GM19099 (cell line): ENCODE data around the gene SOX14.

Experiments used
- POLR2A ChIP-seq: IDR thresholded peaks from 3 replicates; pipeline ENCODE4 v1.6.1; 2011; ENCODE audit warnings: low read depth; ENCODE audit not compliant: insufficient read length; ENCODE audit errors: extremely low read depth

SOX14 gene

DNA sequence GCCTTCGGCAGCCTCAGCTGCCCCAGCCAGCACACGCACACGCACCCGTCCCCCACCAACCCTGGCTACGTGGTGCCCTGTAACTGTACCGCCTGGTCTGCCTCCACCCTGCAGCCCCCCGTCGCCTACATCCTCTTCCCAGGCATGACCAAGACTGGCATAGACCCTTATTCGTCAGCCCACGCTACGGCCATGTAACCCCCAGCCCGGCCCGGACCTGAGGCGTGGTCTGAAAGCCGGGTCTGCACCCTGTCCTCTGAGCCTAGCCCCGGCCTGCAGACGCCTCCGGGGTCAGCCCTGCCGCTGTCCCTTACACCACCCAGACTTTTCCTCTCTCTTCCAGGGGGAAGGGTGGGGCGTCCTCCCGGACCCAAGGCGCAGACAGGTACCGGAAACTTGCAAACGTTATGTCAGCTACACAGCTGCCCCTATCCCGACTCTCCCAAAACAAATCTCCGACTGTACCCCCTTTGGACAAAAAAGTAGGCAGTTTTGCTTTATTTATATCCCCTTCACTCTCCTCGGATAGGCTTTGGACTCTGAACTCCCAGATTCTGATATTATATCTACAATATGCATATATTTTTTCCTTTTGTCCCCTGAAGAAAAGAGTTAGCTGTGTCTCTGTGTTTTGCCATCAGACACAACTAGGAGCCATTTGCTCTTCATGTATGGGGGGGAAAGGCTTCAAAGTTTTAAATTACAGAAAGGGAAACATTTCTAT lies 1.4 kb downstream of the SOX14 start:
- no peak for TF ChIP-seq POLR2A

DNA sequence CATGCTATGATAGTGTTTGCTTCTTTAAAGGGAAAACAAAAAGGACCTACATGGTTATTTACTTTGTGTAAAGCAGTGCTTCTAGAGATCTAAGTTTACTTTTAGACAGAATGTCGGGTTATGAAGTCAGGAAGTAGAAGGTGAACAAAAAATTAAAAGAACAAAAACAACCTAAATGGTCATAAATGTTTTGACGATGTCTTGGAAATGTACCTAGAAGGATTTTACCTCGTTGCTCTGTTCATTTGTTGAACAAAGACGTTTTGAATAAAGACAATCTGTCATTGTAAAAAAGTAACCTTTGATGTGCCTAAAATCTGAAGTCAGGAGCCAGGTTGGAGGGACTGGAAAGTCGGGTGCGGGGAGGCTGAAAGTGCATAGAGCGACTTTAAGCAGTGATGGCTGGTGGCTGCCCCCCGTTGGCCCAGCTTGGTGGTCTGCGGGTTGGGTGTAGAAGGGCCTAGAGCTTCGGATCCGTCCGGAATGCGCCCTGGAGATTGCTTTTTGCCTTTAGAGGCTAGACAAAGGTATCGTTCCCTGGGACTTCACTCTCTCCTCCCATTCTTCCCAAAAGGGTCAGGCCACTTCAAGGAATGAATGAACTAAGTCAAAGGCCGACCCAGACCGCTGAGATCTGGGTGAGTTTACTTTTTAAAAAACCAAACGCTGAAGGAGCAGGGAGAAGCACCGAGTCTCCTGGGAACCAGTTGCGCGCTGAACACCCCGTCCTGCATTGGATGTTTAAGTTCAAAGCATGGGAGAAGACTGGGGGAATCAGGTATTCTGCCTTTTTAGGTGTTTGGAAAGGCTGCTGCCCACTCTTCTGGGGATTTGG lies 2.1 kb downstream of the SOX14 start:
- no peak for TF ChIP-seq POLR2A

DNA sequence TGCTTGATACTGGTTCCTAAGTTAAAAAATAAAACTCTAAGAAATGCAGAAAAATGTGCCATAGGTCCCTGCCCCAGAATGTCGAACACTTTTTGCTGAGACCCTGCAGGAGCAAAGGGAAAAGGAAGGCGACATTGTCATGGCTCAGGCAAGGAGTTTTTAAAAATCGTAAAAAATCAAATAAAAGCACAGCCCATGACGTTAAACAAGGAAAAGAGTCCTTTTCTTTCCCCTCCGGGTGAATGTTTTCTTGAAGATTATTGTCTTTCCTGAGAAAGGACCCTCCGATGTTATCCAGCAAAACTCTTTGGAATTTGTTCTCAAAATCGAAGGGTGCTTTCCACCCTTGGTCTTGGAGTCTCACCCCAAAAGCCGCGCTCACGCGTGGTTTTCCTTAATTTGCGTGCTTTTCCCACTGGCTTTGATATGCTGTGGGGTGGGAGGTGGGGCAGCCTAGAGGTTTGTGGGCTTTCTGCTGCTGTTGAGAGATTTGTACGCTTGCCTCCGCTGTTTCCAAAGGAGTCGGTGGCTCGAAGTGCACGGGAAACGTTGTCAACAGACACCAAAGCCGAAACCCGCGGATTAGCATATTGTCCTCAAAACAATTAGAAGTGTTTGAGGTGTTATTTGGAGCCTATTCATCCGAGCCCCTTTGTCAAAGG lies 2.9 kb downstream of the SOX14 start:
- TF ChIP-seq POLR2A = no peak

DNA sequence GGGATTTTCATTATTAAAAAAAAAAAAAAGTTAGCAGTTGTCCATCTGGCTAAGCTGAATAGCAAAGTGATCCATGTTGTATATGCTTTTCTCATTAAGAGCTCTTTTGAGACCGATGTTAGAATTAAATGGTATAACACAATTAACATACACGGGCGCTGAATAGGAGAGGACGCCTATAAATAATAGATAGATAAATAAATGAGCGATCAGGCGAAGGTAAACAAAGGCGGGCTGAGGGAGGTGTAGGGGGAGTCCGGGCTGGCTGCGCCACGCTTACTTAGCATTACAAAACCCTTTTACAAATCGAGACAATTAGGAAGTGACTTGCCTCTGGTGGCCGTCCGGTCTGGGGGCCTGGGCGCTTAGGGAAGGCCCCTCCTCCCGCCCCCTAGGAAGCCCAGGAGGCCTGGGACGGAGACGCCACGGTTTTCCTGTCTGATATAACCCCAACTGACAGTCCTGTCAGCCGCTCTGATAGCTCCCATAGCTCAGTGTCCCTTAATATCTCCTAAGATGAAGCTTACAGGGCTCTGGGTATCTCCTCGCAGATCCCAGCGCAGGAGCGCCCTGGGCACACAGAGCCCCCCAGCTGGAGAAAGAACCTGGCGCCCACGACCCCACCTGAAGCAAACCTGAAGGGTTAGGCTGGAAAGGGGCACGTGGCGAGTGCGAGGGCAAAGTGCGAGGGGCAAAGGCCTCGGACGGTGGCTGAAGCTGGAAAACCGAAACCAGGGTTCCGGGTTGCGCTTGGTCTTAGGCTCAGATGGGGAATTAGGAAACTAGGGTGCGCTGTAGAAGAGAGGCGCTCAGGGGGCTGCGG lies 3.6 kb downstream of the SOX14 start:
- no peak for TF ChIP-seq POLR2A

DNA sequence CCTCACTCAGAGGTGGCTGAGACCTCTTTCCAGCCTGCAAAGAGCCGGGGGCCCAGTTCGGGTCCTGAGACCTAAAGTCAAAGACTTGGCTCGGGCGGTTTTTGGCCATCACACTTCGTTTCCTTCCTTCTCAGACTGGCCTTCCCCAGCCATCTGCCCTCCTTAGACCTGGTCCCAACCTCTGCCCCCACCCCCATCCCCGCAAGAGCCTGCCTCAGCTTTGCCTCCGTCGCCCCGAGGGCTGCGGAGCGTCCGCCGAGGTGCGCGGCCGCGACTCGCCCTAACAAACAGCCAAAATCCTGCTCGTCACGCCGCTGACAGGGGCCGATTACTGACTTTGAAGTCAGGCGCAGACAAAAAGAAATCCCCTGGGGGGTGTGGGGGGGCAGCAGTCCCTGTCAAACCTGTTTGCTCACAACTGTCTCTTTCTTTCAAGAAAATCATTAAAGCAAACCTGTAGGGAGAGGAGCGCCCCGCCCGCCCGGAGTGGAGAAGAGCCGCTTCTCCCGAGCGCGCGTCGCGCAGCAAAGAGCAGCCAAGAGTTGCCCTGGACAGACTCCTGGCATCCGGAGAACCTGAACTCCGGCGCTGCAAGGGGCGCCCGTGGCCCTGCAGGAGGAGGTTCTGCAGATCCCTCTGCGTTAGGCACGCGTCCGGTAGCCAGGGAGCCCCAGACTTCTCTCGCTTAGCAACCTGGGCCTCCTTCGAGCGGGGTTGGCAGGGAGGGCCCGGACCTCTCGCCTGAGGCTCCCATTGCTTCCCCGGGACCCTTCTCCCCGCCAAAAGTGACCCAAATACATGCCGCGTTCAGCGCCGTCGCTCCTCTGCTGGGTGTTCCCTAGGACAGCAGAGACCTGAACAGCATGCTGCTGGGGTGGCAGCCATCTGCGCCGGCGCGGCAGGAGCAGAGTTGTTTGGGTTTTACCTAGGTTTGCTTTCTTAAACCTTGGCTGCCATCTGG lies 4.5 kb downstream of the SOX14 start:
- no peak for TF ChIP-seq POLR2A

DNA sequence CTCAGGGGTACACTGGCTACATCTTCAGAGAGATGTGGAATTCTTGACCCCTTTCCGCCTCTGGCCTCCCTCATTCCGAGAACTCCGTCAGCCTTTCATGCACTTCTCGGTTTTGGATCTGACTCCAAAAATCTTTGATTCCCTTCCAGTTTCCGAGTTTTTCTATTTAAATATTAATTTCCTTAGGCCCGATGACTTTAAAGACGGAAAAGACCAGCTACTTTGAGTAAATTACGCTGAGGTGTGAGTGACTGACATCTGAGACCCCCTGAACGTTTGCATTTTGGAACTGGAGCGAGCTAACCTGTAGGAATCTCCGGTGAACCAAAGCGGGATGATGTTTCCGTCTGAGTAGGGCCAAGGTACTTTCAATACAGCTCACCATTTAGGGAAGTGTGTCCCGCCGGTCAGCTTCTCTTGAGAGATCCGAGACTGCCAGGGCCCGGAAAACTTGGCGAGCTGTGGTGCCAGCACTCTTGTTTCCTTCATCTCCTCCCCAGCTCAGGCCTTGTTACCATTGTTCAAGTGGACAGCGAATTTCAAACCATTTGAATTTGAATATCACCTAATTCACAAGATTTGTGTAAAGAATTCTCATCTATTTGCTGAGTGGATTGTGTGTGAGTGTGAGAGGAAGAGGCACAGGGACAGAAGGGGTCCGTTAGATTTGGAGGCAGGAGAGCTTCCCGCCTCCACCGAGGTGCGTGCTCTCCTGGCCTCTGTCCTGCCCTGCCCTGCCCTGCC lies 5.4 kb downstream of the SOX14 start:
- no peak for TF ChIP-seq POLR2A

DNA sequence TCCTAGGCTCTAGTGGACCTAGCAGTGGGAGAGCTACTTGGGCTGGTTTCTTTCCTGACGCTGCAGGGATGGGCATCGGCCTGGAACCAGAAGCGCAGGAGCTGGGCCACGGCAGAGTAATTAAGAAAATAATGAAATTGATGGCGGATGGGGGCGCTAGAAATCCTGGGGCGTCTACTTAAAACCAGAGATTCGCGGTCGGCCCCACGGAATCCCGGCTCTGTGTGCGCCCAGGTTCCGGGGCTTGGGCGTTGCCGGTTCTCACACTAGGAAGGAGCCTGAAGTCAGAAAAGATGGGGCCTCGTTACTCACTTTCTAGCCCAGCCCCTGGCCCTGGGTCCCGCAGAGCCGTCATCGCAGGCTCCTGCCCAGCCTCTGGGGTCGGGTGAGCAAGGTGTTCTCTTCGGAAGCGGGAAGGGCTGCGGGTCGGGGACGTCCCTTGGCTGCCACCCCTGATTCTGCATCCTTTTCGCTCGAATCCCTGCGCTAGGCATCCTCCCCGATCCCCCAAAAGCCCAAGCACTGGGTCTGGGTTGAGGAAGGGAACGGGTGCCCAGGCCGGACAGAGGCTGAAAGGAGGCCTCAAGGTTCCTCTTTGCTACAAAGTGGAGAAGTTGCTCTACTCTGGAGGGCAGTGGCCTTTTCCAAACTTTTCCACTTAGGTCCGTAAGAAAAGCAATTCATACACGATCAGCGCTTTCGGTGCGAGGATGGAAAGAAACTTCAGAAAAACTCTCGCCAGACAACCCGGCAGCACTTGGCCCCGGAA lies 6.1 kb downstream of the SOX14 start:
- TF ChIP-seq POLR2A = no peak

DNA sequence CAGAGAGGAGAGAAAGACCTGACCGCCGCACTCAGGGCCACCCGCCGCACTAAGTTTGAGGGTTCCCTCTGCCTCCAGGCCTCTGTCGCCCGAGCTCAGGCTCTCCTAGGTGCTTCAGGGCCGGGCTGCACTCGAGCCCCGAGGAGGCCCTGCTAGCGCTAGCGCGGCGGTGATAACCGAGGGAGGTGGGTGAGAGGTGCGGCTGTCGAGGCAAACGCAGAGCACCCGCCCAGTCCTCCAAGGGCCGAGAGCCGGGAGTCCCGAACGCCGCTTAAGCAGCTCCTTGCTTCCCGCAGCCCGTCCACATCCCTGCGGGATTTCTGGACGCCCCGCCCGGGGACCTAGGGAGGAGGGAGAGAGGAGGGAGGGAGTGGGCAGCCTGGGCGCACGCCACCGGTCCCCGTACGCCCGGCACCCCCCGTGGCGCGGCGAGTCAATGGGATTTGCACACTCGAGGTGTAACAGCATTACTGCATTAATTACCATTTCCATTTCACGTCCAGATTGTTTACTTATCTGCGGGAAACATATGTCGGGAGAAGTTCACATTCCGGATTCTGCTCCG lies 6.8 kb downstream of the SOX14 start:
- TF ChIP-seq POLR2A = no peak

DNA sequence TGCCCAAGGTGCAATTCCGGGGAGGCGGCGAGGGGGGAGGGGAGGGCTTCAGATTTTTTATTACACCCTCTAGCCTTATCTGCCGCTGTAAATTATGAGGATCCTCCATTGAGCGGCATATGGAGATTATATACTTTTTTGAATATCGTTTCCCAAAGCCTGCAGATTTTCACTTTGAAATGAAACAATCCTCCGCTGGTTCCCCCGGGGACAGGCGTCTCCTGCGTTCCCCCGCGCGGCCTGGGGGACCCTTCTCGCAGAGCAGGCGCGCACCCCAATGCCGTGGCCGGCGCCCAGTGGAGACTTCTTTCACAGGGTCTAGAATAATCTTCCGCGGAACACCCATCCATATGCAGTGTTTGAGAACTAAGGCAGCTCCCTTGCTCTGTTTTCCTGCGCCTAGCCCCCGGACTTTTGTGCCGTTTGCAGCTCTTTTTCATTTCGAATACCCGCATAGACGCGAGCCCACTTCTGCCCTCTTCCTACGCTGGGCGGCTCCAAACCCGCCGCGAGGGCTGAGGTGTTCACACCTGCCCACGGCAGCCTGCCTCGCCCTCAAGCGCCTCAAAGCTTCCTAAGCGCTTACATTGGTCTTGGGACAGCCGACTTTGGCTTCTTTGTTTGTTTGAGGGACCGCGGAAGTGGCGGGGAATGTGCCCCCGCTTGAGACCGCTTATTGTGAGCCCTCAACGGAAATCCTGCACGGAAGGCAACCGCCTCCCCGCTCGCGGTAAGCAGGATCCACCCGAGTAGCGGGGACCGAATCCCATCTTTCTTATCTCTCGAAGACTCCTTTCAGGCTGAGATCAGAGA lies 7.5 kb downstream of the SOX14 start:
- no peak for TF ChIP-seq POLR2A

DNA sequence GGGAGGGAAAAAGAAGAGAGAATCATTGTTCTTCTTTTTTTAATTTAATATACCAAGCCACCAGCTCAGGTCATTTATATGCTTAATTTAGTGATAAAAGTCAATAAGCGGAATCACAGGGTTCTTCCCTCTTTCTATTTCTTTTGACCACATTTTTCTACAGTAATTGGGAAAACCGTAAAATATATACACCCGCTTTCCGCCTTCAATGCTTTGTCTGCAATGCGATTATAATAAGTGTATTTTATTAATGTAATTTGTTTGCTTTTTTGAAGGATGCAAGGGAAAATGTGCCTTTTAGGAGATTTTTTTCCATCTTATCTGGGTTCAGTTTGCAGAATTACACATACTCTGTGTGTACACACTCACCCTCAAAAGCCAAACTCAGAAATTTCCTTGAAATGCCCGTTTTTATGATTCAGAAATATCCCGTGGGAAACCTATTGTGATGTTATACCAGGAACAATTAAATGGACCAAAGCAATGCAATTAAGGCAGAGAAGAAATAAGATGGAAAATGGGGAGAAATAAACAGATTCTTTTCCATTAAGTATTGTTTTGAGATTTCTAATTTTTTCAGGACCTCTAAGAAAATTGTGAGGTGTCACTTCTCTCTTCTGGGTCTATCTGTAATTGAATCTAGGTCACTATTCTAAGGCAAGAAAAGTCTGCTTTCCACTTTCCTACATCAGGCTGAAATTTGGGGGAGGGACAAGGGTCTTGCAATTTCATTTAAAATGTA lies 8.3 kb downstream of the SOX14 start:
- TF ChIP-seq POLR2A = no peak

DNA sequence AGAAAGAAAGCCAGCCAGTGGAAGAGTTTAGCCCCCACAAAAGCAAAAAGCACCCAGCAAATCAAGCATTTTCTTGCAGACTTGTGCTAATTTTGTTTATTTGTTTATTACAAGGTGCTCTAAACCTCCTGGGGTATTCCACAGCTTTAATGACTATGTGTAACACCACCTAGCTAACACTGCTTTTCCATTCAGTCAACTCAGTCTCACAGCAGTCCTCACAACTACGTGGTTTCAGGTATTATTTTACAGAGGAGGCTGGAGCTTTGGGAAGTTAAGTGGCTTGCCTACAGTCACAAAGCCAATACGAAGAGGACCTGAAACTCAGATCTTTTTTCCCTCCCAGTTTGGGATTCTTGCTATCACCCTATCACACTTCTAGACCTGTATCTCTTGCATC lies 14.8 kb downstream of the SOX14 start:
- TF ChIP-seq POLR2A = no peak
